Measurements from ENCODE around the gene FOXN3. TPM values are rescaled to one million over a fixed set of nuclear protein-coding genes. Genes with fewer than 3 reads are reported as not detected.

FOXN3 gene
- total RNA-seq, 1 experiment from 2014 or later = 125 TPM

- no peaks in the 10 kb centered on the region for H3K79me1 ChIP-seq (ENCODE audit: insufficient read depth, low read depth, low read length, poor library complexity, severe bottlenecking)
- Mint-ChIP-seq H3K9me3 (no peaks in the 10 kb centered on the region), H3K27me3 (ENCODE audit: low read depth) (no peaks in the 10 kb centered on the region), H3K27ac (peak overlapping the region in 1 of 3 experiments; percentile 45; a peak in 1 of 7 replicates), H3K4me3 (no peak overlapping the region), H3K4me1 (peaks cover 19 to 22% of the 10 kb centered on the region in 2 experiments), H3K36me3 (ENCODE audit: insufficient read depth in 1 of 3, low read depth in 3 of 3) (peaks cover 5 to 27% (median 7%) of the 10 kb centered on the region in 3 experiments; a peak in 5 of 7 replicates)
- H3K9me3 ChIP-seq (ENCODE audit: control insufficient read depth, low read depth, low read length) = no peaks in the 10 kb centered on the region
- no peaks in the 10 kb centered on the region for H3K27me3 ChIP-seq (ENCODE audit: insufficient read depth, low read length)
- no peak overlapping the region for H4K5ac ChIP-seq (ENCODE audit: insufficient read length, low read depth, low read length)
- no peak overlapping the region for H3K9ac ChIP-seq (ENCODE audit: extremely low read depth, insufficient read length, low read length)
- H3K4me2 ChIP-seq (ENCODE audit: insufficient read depth, insufficient read length, low read length) = no peak overlapping the region
- H4K91ac ChIP-seq (ENCODE audit: insufficient read length, low read depth, low read length) = no peak overlapping the region
- no peak overlapping the region for H2BK20ac ChIP-seq (ENCODE audit: low read depth, low read length, poor library complexity, severe bottlenecking)
- no peak overlapping the region for H2BK15ac ChIP-seq (ENCODE audit: low read depth, low read length)
- no peak overlapping the region for H3K23ac ChIP-seq (ENCODE audit: insufficient read length, low read depth, low read length)
- no peak overlapping the region for H2AFZ ChIP-seq (ENCODE audit: low read length)
- H3T11ph ChIP-seq (ENCODE audit: low read length) = no peak overlapping the region
- 0 out of 2 replicates have a peak, but pooled peaks cover 1% of the 10 kb centered on the region for H3K79me2 ChIP-seq (ENCODE audit: insufficient read depth, low read length)
- no peaks in the 10 kb centered on the region for H4K20me1 ChIP-seq (ENCODE audit: control insufficient read depth, insufficient read depth, insufficient read length)
- DNase-seq = no peak
- no peak overlapping the region for H2BK120ac ChIP-seq (ENCODE audit: low read depth, low read length, poor library complexity, severe bottlenecking)
- no peak for TF ChIP-seq CTCF (conservative IDR thresholded peaks at IDR 0.05)
- H3K27ac ChIP-seq (ENCODE audit: insufficient read length, low read depth, low read length) = no peak overlapping the region
- no peaks in the 10 kb centered on the region for H3K23me2 ChIP-seq (ENCODE audit: insufficient read length, low read depth, low read length, poor library complexity, severe bottlenecking)
- no peak overlapping the region for H3K14ac ChIP-seq (ENCODE audit: insufficient read depth, low read length)
- H3K4ac ChIP-seq (ENCODE audit: low read depth, low read length) = no peak overlapping the region
- no peak overlapping the region for H3K56ac ChIP-seq (ENCODE audit: insufficient read length, low read depth, low read length)
- no peak overlapping the region for H2BK5ac ChIP-seq (ENCODE audit: insufficient read length, low read length)
- no peaks in the 10 kb centered on the region for H3K4me1 ChIP-seq (ENCODE audit: insufficient read depth, low read length)
- H2BK12ac ChIP-seq (ENCODE audit: insufficient read length, low read depth, low read length) = no peak overlapping the region
- no peak overlapping the region for H3K18ac ChIP-seq (ENCODE audit: insufficient read length, low read depth, low read length)
- no peak overlapping the region for H2AK5ac ChIP-seq (ENCODE audit: insufficient read length, low read length)
- no CpG with 5 or more reads among the region's 7 CpGs for WGBS (ENCODE audit: extremely low coverage, insufficient read length, low lambda C conversion rate)
- H4K8ac ChIP-seq (replicated peaks; ENCODE audit: insufficient read length, low read depth, low read length) = no peak overlapping the region
These were observed 201.5 kb downstream of the FOXN3 start for GRCh38 chr14:89215531-89215930.
